ENCODE measurements around the gene LRP6.

GRCh38 chr12:12214201-12214600 lies 52.6 kb downstream of the LRP6 start:
- TF ChIP-seq CTCF (IDR thresholded peaks at IDR 0.05; ENCODE audit: insufficient read depth, low read depth, low read length) (no peak), EZH2 (IDR thresholded peaks at IDR 0.05; ENCODE audit: insufficient read depth, low read length) (no peak)

Measured in astrocyte (in vitro differentiated cells and primary cell).